Measurements from ENCODE around the gene RDH5. TPM values are rescaled to one million over a fixed set of nuclear protein-coding genes. Genes with fewer than 3 reads are reported as not detected.

RDH5 gene
- polyA plus RNA-seq, 1 donor from 2014 or later, result 2.2 TPM

- H3K36me3 Mint-ChIP-seq, result no peaks in the 10 kb centered on the region
- peak overlapping the region; percentile 6 to 69 (median 32) for H3K4me3 Mint-ChIP-seq
- H3K27me3 Mint-ChIP-seq, result no peaks in the 10 kb centered on the region
- H3K4me1 Mint-ChIP-seq, result peaks cover 26 to 27% (median 26%) of the 10 kb centered on the region in 3 donors
- no peaks in the 10 kb centered on the region for H3K9me3 Mint-ChIP-seq
- H3K27ac Mint-ChIP-seq, result peak overlapping the region in 2 of 3 donors; percentile 37 to 60
Measured at GRCh38 chr12:55724940-55725309, 4.7 kb downstream of the RDH5 start.

GRCh38 chr12:55725556-55725955 is 5.4 kb downstream of the RDH5 start:
- Mint-ChIP-seq H3K9me3 (no peaks in the 10 kb centered on the region), H3K4me3 (peak overlapping the region in 3 of 4 donors; percentile 3 to 69 (median 67)), H3K4me1 (peaks cover 32 to 33% (median 32%) of the 10 kb centered on the region in 3 donors), H3K27ac (peak overlapping the region in 1 of 3 donors; percentile 37), H3K36me3 (no peaks in the 10 kb centered on the region), H3K27me3 (no peaks in the 10 kb centered on the region)

- Mint-ChIP-seq H3K36me3 (no peaks in the 10 kb centered on the region), H3K27me3 (no peaks in the 10 kb centered on the region), H3K4me1 (peaks cover 31 to 37% (median 35%) of the 10 kb centered on the region in 3 donors), H3K4me3 (peak overlapping the region; percentile 80 to 94 (median 90)), H3K9me3 (no peaks in the 10 kb centered on the region), H3K27ac (peak overlapping the region; percentile 67 to 87 (median 75))
Measured at GRCh38 chr12:55726971-55727370, 6.8 kb downstream of the RDH5 start.

- Mint-ChIP-seq H3K27me3 (no peaks in the 10 kb centered on the region), H3K4me3 (peak overlapping the region; percentile 80 to 94 (median 90)), H3K36me3 (no peaks in the 10 kb centered on the region), H3K9me3 (no peaks in the 10 kb centered on the region), H3K4me1 (peaks cover 31 to 37% (median 35%) of the 10 kb centered on the region in 3 donors), H3K27ac (peak overlapping the region; percentile 75 to 87 (median 76))
Measured at GRCh38 chr12:55727643-55728185, 7.5 kb downstream of the RDH5 start.

GRCh38 chr12:55728186-55728938 is 8.2 kb downstream of the RDH5 start:
- no peaks in the 10 kb centered on the region for H3K36me3 Mint-ChIP-seq
- peak overlapping the region; percentile 89 to 94 (median 90) for H3K4me3 Mint-ChIP-seq
- H3K4me1 Mint-ChIP-seq, result peaks cover 29 to 34% (median 34%) of the 10 kb centered on the region in 3 donors
- no peaks in the 10 kb centered on the region for H3K27me3 Mint-ChIP-seq
- H3K27ac Mint-ChIP-seq, result peak overlapping the region in 1 of 3 donors; percentile 87
- no peaks in the 10 kb centered on the region for H3K9me3 Mint-ChIP-seq

GRCh38 chr12:55728939-55729818 is 9.0 kb downstream of the RDH5 start, which contains the start of gene CD63:
Gene CD63 (minus strand): TSS chr12:55729009. CDS start chr12:55728341, 668 bp downstream.
- H3K27me3 Mint-ChIP-seq, result no peaks in the 10 kb centered on the region
- peak within 1 kb of the TSS; percentile 89 to 97 (median 93) for H3K4me3 Mint-ChIP-seq
- H3K27ac Mint-ChIP-seq, result peak within 1 kb of the TSS; percentile 87 to 93 (median 90)
- no peaks in the 10 kb centered on the region for H3K36me3 Mint-ChIP-seq
- peaks cover 27 to 32% (median 30%) of the 10 kb centered on the region in 3 donors for H3K4me1 Mint-ChIP-seq
- no peaks in the 10 kb centered on the region for H3K9me3 Mint-ChIP-seq

GRCh38 chr12:55729819-55730818 is 9.9 kb downstream of the RDH5 start:
- Mint-ChIP-seq H3K36me3 (no peaks in the 10 kb centered on the region), H3K4me1 (peaks cover 24 to 27% (median 26%) of the 10 kb centered on the region in 3 donors), H3K27me3 (no peaks in the 10 kb centered on the region), H3K9me3 (no peaks in the 10 kb centered on the region), H3K27ac (peak overlapping the region; percentile 36 to 93 (median 90)), H3K4me3 (peak overlapping the region; percentile 87 to 97 (median 92))

- Mint-ChIP-seq H3K27ac (no peak overlapping the region), H3K9me3 (no peaks in the 10 kb centered on the region), H3K27me3 (no peaks in the 10 kb centered on the region), H3K4me3 (peak overlapping the region in 2 of 4 donors; percentile 28 to 45), H3K36me3 (no peaks in the 10 kb centered on the region), H3K4me1 (peaks cover 17 to 22% (median 18%) of the 10 kb centered on the region in 3 donors)
Measured at GRCh38 chr12:55732288-55732687, 12.1 kb downstream of the RDH5 start.

- no peaks in the 10 kb centered on the region for H3K9me3 Mint-ChIP-seq
- H3K4me1 Mint-ChIP-seq, result peaks cover 17 to 23% (median 20%) of the 10 kb centered on the region in 3 donors
- no peak overlapping the region for H3K4me3 Mint-ChIP-seq
- no peak overlapping the region for H3K27ac Mint-ChIP-seq
- no peaks in the 10 kb centered on the region for H3K27me3 Mint-ChIP-seq
- H3K36me3 Mint-ChIP-seq, result no peaks in the 10 kb centered on the region
Measured at GRCh38 chr12:55733021-55733555, 12.9 kb downstream of the RDH5 start.

- H3K4me1 Mint-ChIP-seq, result peaks cover 17 to 26% (median 25%) of the 10 kb centered on the region in 3 donors
- H3K9me3 Mint-ChIP-seq, result no peaks in the 10 kb centered on the region
- no peaks in the 10 kb centered on the region for H3K27me3 Mint-ChIP-seq
Measured at GRCh38 chr12:55733858-55734257, 13.7 kb downstream of the RDH5 start.

GRCh38 chr12:55734595-55734994 is 14.4 kb downstream of the RDH5 start:
- Mint-ChIP-seq H3K4me1 (peaks cover 17 to 26% (median 22%) of the 10 kb centered on the region in 3 donors), H3K9me3 (no peaks in the 10 kb centered on the region), H3K27ac (no peak overlapping the region), H3K36me3 (no peaks in the 10 kb centered on the region), H3K4me3 (no peak overlapping the region), H3K27me3 (no peaks in the 10 kb centered on the region)

More at GRCh38 chr12:55733858-55734257, 13.7 kb downstream of the RDH5 start:
- Mint-ChIP-seq H3K27ac (no peak overlapping the region), H3K4me3 (no peak overlapping the region), H3K36me3 (no peaks in the 10 kb centered on the region)

- H3K27ac Mint-ChIP-seq, result no peak overlapping the region
- H3K36me3 Mint-ChIP-seq, result no peaks in the 10 kb centered on the region
- no peaks in the 10 kb centered on the region for H3K9me3 Mint-ChIP-seq
- H3K4me3 Mint-ChIP-seq, result no peak overlapping the region
- no peaks in the 10 kb centered on the region for H3K27me3 Mint-ChIP-seq
- H3K4me1 Mint-ChIP-seq, result peaks cover 4 to 16% (median 14%) of the 10 kb centered on the region in 3 donors
Measured at GRCh38 chr12:55736076-55736475, 15.9 kb downstream of the RDH5 start.

- peak overlapping the region; percentile 51 to 87 (median 86) for H3K27ac Mint-ChIP-seq
- H3K36me3 Mint-ChIP-seq, result no peaks in the 10 kb centered on the region
- peak overlapping the region; percentile 52 to 97 (median 89) for H3K4me3 Mint-ChIP-seq
- H3K27me3 Mint-ChIP-seq, result no peaks in the 10 kb centered on the region
- H3K4me1 Mint-ChIP-seq, result peaks cover 4 to 16% (median 14%) of the 10 kb centered on the region in 3 donors
- H3K9me3 Mint-ChIP-seq, result no peaks in the 10 kb centered on the region
Measured at GRCh38 chr12:55736780-55737580, 16.8 kb downstream of the RDH5 start.
